Smooth muscle cell (in vitro differentiated cells): ENCODE data around the gene PROX1. TPM values are rescaled to one million over a fixed set of nuclear protein-coding genes. Genes with fewer than 3 reads are reported as not detected.

Source experiments
- DNase-seq: peaks from one replicate; lab custom pipeline; 2025; ENCODE audit not compliant: unreplicated experiment; lab: John Stamatoyannopoulos, UW
- H2AFZ ChIP-seq: fragments of 200-600 bp; sonication (generic); 2 replicates; pipeline ENCODE4 v1.6.0; 2016; ENCODE audit warnings: antibody characterized with exemption, low read depth, mild to moderate bottlenecking
- H3F3A ChIP-seq: fragments of 200-600 bp; sonication (generic); 2 replicates; pipeline ENCODE4 v1.6.0; 2017; ENCODE audit warnings: antibody characterized with exemption, low read depth
- H3K27ac ChIP-seq: fragments of 200-600 bp; sonication (generic); 2 replicates; pipeline ENCODE4 v1.5.1; 2016; ENCODE audit warnings: low read depth, mild to moderate bottlenecking
- H3K27me3 ChIP-seq: fragments of 200-600 bp; sonication (generic); 2 replicates; pipeline ENCODE4 v1.6.1; 2016; ENCODE audit warnings: low read depth, mild to moderate bottlenecking
- H3K36me3 ChIP-seq: fragments of 200-600 bp; sonication (generic); 2 replicates; pipeline ENCODE4 v1.5.1; 2016; ENCODE audit warnings: low read depth
- H3K4me1 ChIP-seq: fragments of 200-600 bp; sonication (generic); 2 replicates; pipeline ENCODE4 v1.5.1; 2016; ENCODE audit warnings: low read depth
- H3K4me2 ChIP-seq: fragments of 200-600 bp; sonication (generic); 2 replicates; pipeline ENCODE4 v1.6.0; 2016; ENCODE audit warnings: mild to moderate bottlenecking
- H3K4me3 ChIP-seq: fragments of 200-600 bp; sonication (generic); 2 replicates; pipeline ENCODE4 v1.5.1; 2016; ENCODE audit warnings: mild to moderate bottlenecking
- H3K79me2 ChIP-seq: fragments of 200-600 bp; sonication (generic); 2 replicates; pipeline ENCODE4 v1.6.0; 2016; ENCODE audit warnings: low read depth, mild to moderate bottlenecking
- H3K9ac ChIP-seq: fragments of 200-600 bp; sonication (generic); 2 replicates; pipeline ENCODE4 v1.6.0; 2016; ENCODE audit warnings: low read depth
- H3K9me3 ChIP-seq: fragments of 200-600 bp; sonication (generic); replicated peaks from 2 replicates; pipeline ENCODE4 v1.5.1; 2016; ENCODE audit warnings: low read depth
- H4K20me1 ChIP-seq: fragments of 200-600 bp; sonication (generic); 2 replicates; pipeline ENCODE4 v1.6.0; 2016; ENCODE audit warnings: low read depth
- CTCF ChIP-seq: fragments of 200-600 bp; sonication (generic); IDR thresholded peaks from 2 replicates; pipeline ENCODE4 v1.5.1; 2017; ENCODE audit warnings: borderline replicate concordance, mild to moderate bottlenecking, antibody characterized with exemption; ENCODE audit not compliant: insufficient read depth, poor library complexity, severe bottlenecking
- WGBS: methylation state at CpG from one replicate; pipeline ENCODE4 v1.1.7; 2016; ENCODE audit warnings: low lambda C conversion rate; 5-methylcytosine and 5-hydroxymethylcytosine counted together
- polyA plus RNA-seq: library from polyadenylated mRNA; unstranded; fragments of >200 nt; fragmentation: Nextera tagmentation; extraction: Ambion mirVana; gene quantifications from 2 replicates; pipeline ENCODE4 v1.2.1, GENCODE V29; 2016
- total RNA-seq: library from RNA; depleted of rRNA; stranded (reverse); fragments of >200 nt; gene quantifications from 2 replicates; pipeline ENCODE4 v1.2.3, GENCODE V29; 2014

Gene PROX1
- total and polyA plus RNA-seq, 2 experiments from 2014 or later = 0.24 to 2.9 TPM

DNA sequence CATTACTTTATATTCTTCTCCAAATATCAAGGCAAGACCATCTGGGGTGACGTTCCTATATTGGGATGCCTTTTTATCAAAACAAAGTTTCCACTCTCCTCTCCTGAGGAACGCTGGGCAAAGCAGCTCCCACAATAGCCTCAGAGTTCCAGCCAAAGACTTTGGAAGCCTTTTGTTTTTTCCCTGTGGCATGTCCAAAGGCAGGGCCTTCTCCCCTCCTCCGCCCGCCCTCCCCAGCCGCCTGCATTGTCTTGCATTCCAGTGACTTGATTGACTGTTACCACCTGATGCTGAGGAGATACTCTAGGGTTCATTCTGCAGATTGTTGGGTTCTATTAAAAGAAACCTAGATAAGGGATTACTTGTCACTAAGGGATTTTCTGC is 43.5 kb downstream of the PROX1 start:
- no peak overlapping the region for H3K27ac ChIP-seq
- H3K4me2 ChIP-seq = no peak overlapping the region
- H3K36me3 ChIP-seq = no peaks in the 10 kb centered on the region
- peaks cover 42% of the 10 kb centered on the region for H3K4me1 ChIP-seq
- H2AFZ ChIP-seq = no peak overlapping the region
- DNase-seq = no peak
- H3K27me3 ChIP-seq = no peaks in the 10 kb centered on the region
- no peak for TF ChIP-seq CTCF
- peaks cover 9% of the 10 kb centered on the region for H3F3A ChIP-seq
- WGBS = 57% methylated on average over 5 of the region's 5 CpGs
- no peak overlapping the region for H3K9ac ChIP-seq
- no peaks in the 10 kb centered on the region for H3K9me3 ChIP-seq
- H3K79me2 ChIP-seq = no peaks in the 10 kb centered on the region
- no peaks in the 10 kb centered on the region for H4K20me1 ChIP-seq
- no peak overlapping the region for H3K4me3 ChIP-seq

DNA sequence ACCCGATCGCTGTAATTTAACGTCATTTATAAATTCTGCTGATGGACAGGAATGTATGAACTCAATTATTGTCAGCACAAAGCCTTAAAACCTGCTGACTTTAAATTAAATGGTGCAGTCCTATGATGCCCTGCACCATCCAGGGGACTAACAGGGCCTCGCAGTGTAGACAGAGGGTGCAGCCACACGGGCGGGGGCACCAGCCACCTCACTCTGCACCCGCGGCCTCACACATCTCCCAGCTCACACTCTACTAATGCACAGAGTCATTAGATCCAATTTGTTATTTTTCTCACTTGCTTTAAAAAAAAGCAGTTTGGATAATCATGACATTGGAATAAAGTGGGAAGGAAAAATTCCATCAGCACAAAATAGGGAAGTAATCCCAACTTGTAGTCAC is 49.7 kb downstream of the PROX1 start:
- H3K4me1 ChIP-seq = no peaks in the 10 kb centered on the region
- H3K79me2 ChIP-seq = no peaks in the 10 kb centered on the region
- H3K9ac ChIP-seq = no peak overlapping the region
- H3K27me3 ChIP-seq = no peaks in the 10 kb centered on the region
- no peak overlapping the region for H3K4me2 ChIP-seq
- no peaks in the 10 kb centered on the region for H3F3A ChIP-seq
- no peak overlapping the region for H3K27ac ChIP-seq
- H2AFZ ChIP-seq = no peak overlapping the region
- no peaks in the 10 kb centered on the region for H4K20me1 ChIP-seq
- H3K36me3 ChIP-seq = no peaks in the 10 kb centered on the region
- H3K4me3 ChIP-seq = no peak overlapping the region
- H3K9me3 ChIP-seq = no peaks in the 10 kb centered on the region
- 95% methylated on average over 8 of the region's 8 CpGs for WGBS
- no peak for DNase-seq
- no peak for TF ChIP-seq CTCF

- H3K27me3 ChIP-seq = no peaks in the 10 kb centered on the region
- H3K9me3 ChIP-seq = no peaks in the 10 kb centered on the region
- no peak for DNase-seq
- H3K9ac ChIP-seq = no peak overlapping the region
- H3K4me3 ChIP-seq = no peak overlapping the region
- no peaks in the 10 kb centered on the region for H4K20me1 ChIP-seq
- H3K4me1 ChIP-seq = no peaks in the 10 kb centered on the region
- no peak overlapping the region for H2AFZ ChIP-seq
- no peaks in the 10 kb centered on the region for H3K36me3 ChIP-seq
- H3K27ac ChIP-seq = no peak overlapping the region
- no peak for TF ChIP-seq CTCF
- WGBS = 87% methylated on average over 4 of the region's 4 CpGs
- H3K79me2 ChIP-seq = no peaks in the 10 kb centered on the region
- no peaks in the 10 kb centered on the region for H3F3A ChIP-seq
- no peak overlapping the region for H3K4me2 ChIP-seq
Measured at GRCh38 chr1:214039394-214040018, 51.7 kb downstream of the PROX1 start.

GRCh38 chr1:214043167-214043566 is 55.4 kb downstream of the PROX1 start:
- Histone ChIP-seq H3F3A (no peaks in the 10 kb centered on the region), H3K36me3 (no peaks in the 10 kb centered on the region), H3K27ac (no peak overlapping the region), H3K9ac (no peak overlapping the region), H3K79me2 (no peaks in the 10 kb centered on the region), H3K4me3 (no peak overlapping the region), H3K9me3 (no peaks in the 10 kb centered on the region), H4K20me1 (no peaks in the 10 kb centered on the region), H2AFZ (no peak overlapping the region), H3K4me2 (no peak overlapping the region), H3K4me1 (no peaks in the 10 kb centered on the region), H3K27me3 (no peaks in the 10 kb centered on the region)
- 27% methylated on average over 3 of the region's 3 CpGs for WGBS
- DNase-seq = no peak
- TF ChIP-seq CTCF = no peak
